Measurements from ENCODE around the gene SEMA6B. TPM values are rescaled to one million over a fixed set of nuclear protein-coding genes. Genes with fewer than 3 reads are reported as not detected.

The SEMA6B gene
- total RNA-seq, 1 donor from 2014 or later = 11.5 TPM

GRCh38 chr19:4497770-4498389 lies 61.6 kb downstream of the SEMA6B start:
- Histone ChIP-seq H3K27me3 (ENCODE audit: control insufficient read depth in 3 of 3, insufficient read depth in 3 of 3, low read length in 3 of 3) (no peaks in the 10 kb centered on the region), H3K36me3 (ENCODE audit: control insufficient read depth in 3 of 3, insufficient read depth in 3 of 3, low read length in 3 of 3) (peaks cover 42 to 58% (median 52%) of the 10 kb centered on the region in 3 donors), H3K27ac (ENCODE audit: low read depth, low read length) (no peak overlapping the region), H3K4me3 (ENCODE audit: low read length in 3 of 3) (no peak overlapping the region), H3K4me1 (ENCODE audit: control insufficient read depth in 3 of 3, insufficient read depth in 3 of 3, low read length in 3 of 3) (peaks cover 0 to 7% (median 0%) of the 10 kb centered on the region in 3 donors), H3K9me3 (ENCODE audit: control insufficient read depth in 3 of 3, low read length in 3 of 3) (no peaks in the 10 kb centered on the region), H3K9ac (ENCODE audit: low read depth in 1 of 3, low read length in 3 of 3) (no peak overlapping the region)

- Histone ChIP-seq H3K9ac (ENCODE audit: low read depth in 1 of 3, low read length in 3 of 3) (no peak overlapping the region), H3K4me3 (ENCODE audit: low read length in 3 of 3) (no peak overlapping the region), H3K27ac (ENCODE audit: low read depth, low read length) (no peak overlapping the region), H3K9me3 (ENCODE audit: control insufficient read depth in 3 of 3, low read length in 3 of 3) (no peaks in the 10 kb centered on the region), H3K4me1 (ENCODE audit: control insufficient read depth in 3 of 3, insufficient read depth in 3 of 3, low read length in 3 of 3) (peaks cover 0 to 10% (median 0%) of the 10 kb centered on the region in 3 donors), H3K36me3 (ENCODE audit: control insufficient read depth in 3 of 3, insufficient read depth in 3 of 3, low read length in 3 of 3) (peaks cover 38 to 53% (median 51%) of the 10 kb centered on the region in 3 donors), H3K27me3 (ENCODE audit: control insufficient read depth in 3 of 3, insufficient read depth in 3 of 3, low read length in 3 of 3) (no peaks in the 10 kb centered on the region)
Observed at GRCh38 chr19:4496304-4496703, 63.2 kb downstream of the SEMA6B start.

DNA sequence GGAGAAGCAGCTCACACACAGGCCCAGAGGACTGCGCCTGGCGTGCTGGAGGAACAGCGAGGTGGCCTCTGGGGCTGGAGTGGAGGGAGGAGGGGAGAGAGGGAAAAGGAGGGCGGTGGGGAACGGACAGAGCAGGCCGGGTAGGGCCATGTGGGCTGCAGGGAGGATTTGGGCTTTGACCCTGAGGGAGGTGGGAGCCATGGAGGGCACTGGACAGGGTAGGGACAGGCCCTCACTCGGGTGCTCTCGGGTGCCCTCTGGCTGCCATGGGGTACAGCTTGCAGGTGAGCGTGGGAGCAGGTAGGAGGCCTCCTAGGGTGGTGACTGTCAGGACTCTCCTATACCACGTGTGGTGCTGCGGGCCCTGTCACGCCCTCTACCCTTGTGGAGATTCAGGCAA lies 64.0 kb downstream of the SEMA6B start:
- H3K4me1 ChIP-seq (ENCODE audit: control insufficient read depth in 3 of 3, insufficient read depth in 3 of 3, low read length in 3 of 3) = peaks cover 0 to 10% (median 0%) of the 10 kb centered on the region in 3 donors
- H3K4me3 ChIP-seq (ENCODE audit: low read length in 3 of 3) = no peak overlapping the region
- peaks cover 33 to 46% (median 45%) of the 10 kb centered on the region in 3 donors for H3K36me3 ChIP-seq (ENCODE audit: control insufficient read depth in 3 of 3, insufficient read depth in 3 of 3, low read length in 3 of 3)
- no peaks in the 10 kb centered on the region for H3K27me3 ChIP-seq (ENCODE audit: control insufficient read depth in 3 of 3, insufficient read depth in 3 of 3, low read length in 3 of 3)
- H3K27ac ChIP-seq (ENCODE audit: low read depth, low read length) = no peak overlapping the region
- H3K9ac ChIP-seq (ENCODE audit: low read depth in 1 of 3, low read length in 3 of 3) = no peak overlapping the region
- no peaks in the 10 kb centered on the region for H3K9me3 ChIP-seq (ENCODE audit: control insufficient read depth in 3 of 3, low read length in 3 of 3)

DNA sequence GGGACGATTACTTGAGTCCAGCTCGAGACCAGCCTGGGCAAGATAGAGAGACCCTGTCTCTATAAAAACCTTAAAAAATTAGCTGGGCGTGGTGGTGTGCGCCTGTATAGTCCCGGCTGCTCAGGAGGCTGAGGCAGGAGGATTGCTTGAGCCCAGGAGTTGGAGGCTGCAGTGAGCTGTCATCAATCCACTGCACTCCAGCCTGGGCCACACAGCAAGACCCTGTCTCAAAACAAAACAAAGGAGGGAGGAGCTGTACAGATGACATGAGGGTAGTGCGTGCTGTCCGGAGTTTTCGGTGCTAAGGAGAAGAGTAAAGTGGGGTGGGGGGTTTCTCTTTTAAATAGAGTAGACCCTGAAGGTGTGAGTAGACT lies 64.8 kb downstream of the SEMA6B start:
- Histone ChIP-seq H3K4me1 (ENCODE audit: control insufficient read depth in 3 of 3, insufficient read depth in 3 of 3, low read length in 3 of 3) (peaks cover 0 to 10% (median 0%) of the 10 kb centered on the region in 3 donors), H3K27me3 (ENCODE audit: control insufficient read depth in 3 of 3, insufficient read depth in 3 of 3, low read length in 3 of 3) (no peaks in the 10 kb centered on the region), H3K27ac (ENCODE audit: low read depth, low read length) (no peak overlapping the region), H3K36me3 (ENCODE audit: control insufficient read depth in 3 of 3, insufficient read depth in 3 of 3, low read length in 3 of 3) (peaks cover 35 to 50% (median 48%) of the 10 kb centered on the region in 3 donors), H3K4me3 (ENCODE audit: low read length in 3 of 3) (no peak overlapping the region), H3K9me3 (ENCODE audit: control insufficient read depth in 3 of 3, low read length in 3 of 3) (no peaks in the 10 kb centered on the region), H3K9ac (ENCODE audit: low read depth in 1 of 3, low read length in 3 of 3) (no peak overlapping the region)

DNA sequence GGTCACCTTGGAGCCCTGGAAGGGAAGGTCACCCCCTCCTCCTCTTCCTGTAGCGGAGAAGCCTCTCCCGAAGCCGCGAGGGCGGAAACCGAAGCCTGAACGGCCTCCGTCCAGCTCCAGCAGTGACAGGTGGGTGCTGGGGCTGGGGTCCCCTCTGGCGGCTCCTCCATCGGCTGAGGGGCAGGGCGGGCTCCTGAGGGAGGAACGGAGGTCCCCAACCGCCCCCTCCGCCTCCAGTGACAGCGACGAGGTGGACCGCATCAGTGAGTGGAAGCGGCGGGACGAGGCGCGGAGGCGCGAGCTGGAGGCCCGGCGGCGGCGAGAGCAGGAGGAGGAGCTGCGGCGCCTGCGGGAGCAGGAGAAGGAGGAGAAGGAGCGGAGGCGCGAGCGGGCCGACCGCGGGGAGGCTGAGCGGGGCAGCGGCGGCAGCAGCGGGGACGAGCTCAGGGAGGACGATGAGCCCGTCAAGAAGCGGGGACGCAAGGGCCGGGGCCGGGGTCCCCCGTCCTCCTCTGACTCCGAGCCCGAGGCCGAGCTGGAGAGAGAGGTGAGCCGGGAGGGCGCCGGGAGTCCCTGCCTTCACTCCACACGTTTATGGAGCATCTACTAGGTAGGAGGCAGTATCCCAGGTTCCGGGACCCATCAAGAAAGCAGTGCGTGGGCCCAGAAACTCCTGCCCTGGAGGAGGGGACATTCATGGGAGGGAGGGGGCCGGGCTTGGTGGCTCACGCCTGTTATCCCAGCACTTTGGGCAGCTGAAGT lies 65.4 kb downstream of the SEMA6B start:
- H3K9me3 ChIP-seq (ENCODE audit: control insufficient read depth in 3 of 3, low read length in 3 of 3) = no peaks in the 10 kb centered on the region
- no peaks in the 10 kb centered on the region for H3K27me3 ChIP-seq (ENCODE audit: control insufficient read depth in 3 of 3, insufficient read depth in 3 of 3, low read length in 3 of 3)
- no peak overlapping the region for H3K27ac ChIP-seq (ENCODE audit: low read depth, low read length)
- H3K9ac ChIP-seq (ENCODE audit: low read depth in 1 of 3, low read length in 3 of 3) = no peak overlapping the region
- H3K36me3 ChIP-seq (ENCODE audit: control insufficient read depth in 3 of 3, insufficient read depth in 3 of 3, low read length in 3 of 3) = peaks cover 38 to 55% (median 51%) of the 10 kb centered on the region in 3 donors
- peaks cover 0 to 10% (median 0%) of the 10 kb centered on the region in 3 donors for H3K4me1 ChIP-seq (ENCODE audit: control insufficient read depth in 3 of 3, insufficient read depth in 3 of 3, low read length in 3 of 3)
- H3K4me3 ChIP-seq (ENCODE audit: low read length in 3 of 3) = no peak overlapping the region

- H3K36me3 ChIP-seq (ENCODE audit: control insufficient read depth in 3 of 3, insufficient read depth in 3 of 3, low read length in 3 of 3) = peaks cover 39 to 56% (median 55%) of the 10 kb centered on the region in 3 donors
- no peaks in the 10 kb centered on the region for H3K9me3 ChIP-seq (ENCODE audit: control insufficient read depth in 3 of 3, low read length in 3 of 3)
- no peak overlapping the region for H3K27ac ChIP-seq (ENCODE audit: low read depth, low read length)
- no peaks in the 10 kb centered on the region for H3K27me3 ChIP-seq (ENCODE audit: control insufficient read depth in 3 of 3, insufficient read depth in 3 of 3, low read length in 3 of 3)
- no peak overlapping the region for H3K9ac ChIP-seq (ENCODE audit: low read depth in 1 of 3, low read length in 3 of 3)
- no peak overlapping the region for H3K4me3 ChIP-seq (ENCODE audit: low read length in 3 of 3)
- H3K4me1 ChIP-seq (ENCODE audit: control insufficient read depth in 3 of 3, insufficient read depth in 3 of 3, low read length in 3 of 3) = peaks cover 0 to 10% (median 0%) of the 10 kb centered on the region in 3 donors
Observed at GRCh38 chr19:4493104-4493928, 66.2 kb downstream of the SEMA6B start.

Other genes with a start within 250 kb of the SEMA6B start
- 5.2 TPM for gene STAP2, start 220.9 kb downstream of the SEMA6B start, total RNA-seq
- gene MPND, start 216.1 kb downstream of the SEMA6B start, total RNA-seq = 5.7 TPM
- gene SH3GL1, start 159.1 kb downstream of the SEMA6B start, total RNA-seq = 16.2 TPM
- gene CHAF1A, start 157.0 kb downstream of the SEMA6B start, total RNA-seq = 6.3 TPM
- gene UBXN6, start 101.9 kb downstream of the SEMA6B start, total RNA-seq = 89.8 TPM
- gene HDGFL2, start 87.4 kb downstream of the SEMA6B start, total RNA-seq = 33.9 TPM
- 15.7 TPM for gene PLIN4, start 41.2 kb downstream of the SEMA6B start, total RNA-seq
- gene PLIN5, start 24.5 kb downstream of the SEMA6B start, total RNA-seq = 2.1 TPM
- 0.52 TPM for gene LRG1, start 19.6 kb downstream of the SEMA6B start, total RNA-seq
- gene TNFAIP8L1, start 79.8 kb upstream of the SEMA6B start, total RNA-seq = 5.7 TPM
- 44.4 TPM for gene MYDGF, start 110.7 kb upstream of the SEMA6B start, total RNA-seq
- gene DPP9, start 164.2 kb upstream of the SEMA6B start, total RNA-seq = 16.2 TPM
- gene FEM1A, start 232.1 kb upstream of the SEMA6B start, total RNA-seq = 28.7 TPM